HepG2 (cell line): ENCODE results near the gene BAZ2A. TPM values are rescaled to one million over a fixed set of nuclear protein-coding genes. Genes with fewer than 3 reads are reported as not detected.

Experiments used
- ATAC-seq: fragments of 200-7000 bp; cut with Tn5 transposase; 3 replicates; pipeline ENCODE4 v1.9.1; 2020; ENCODE audit warnings: mild to moderate bottlenecking, moderate library complexity
- BruUV-seq: library from RNA; stranded (reverse); fragments of 400-500 nt; replicated peaks from 2 replicates; lab custom pipeline; 2021; lab: Mats Ljungman, UMichigan
- CTCF ChIA-PET: fragments of 300-600 bp; formaldehyde crosslinking; extraction: SDS; loops from one replicate; lab custom pipeline; 2021; ENCODE audit warnings: low total read pairs, inconsistent platforms, low intra/inter-chr PET ratio; lab: Yijun Ruan, JAX
- POLR2A ChIA-PET: fragments of 350-600 bp; sonication (Branson Sonifier 250); formaldehyde crosslinking; loops from one replicate; lab custom pipeline; 2020; ENCODE audit warnings: antibody characterized with exemption, inconsistent platforms; lab: Yijun Ruan, JAX
- DNase-seq: peaks from one replicate; pipeline ENCODE4 v3.0.0-alpha.2; 2015; ENCODE audit warnings: low spot score
- FAIRE-seq: peaks from 3 replicates; lab custom pipeline; 2011; peaks lifted over from hg19 to GRCh38; lab: Jason Lieb, UNC
- H2AFZ ChIP-seq: one replicate; pipeline ENCODE4 v1.6.1; 2011; ENCODE audit warnings: low read length, inconsistent platforms
- H3K27ac ChIP-seq: fragments of 300-600 bp; 3 replicates; pipeline ENCODE4 v1.8.0; 2011; ENCODE audit warnings: mixed run types, mild to moderate bottlenecking, mixed read lengths, low read length, inconsistent platforms; ENCODE audit not compliant: insufficient read depth; ENCODE audit errors: extremely low read length
- H3K27me3 ChIP-seq, 2 experiments: fragments of 200-600 bp in 1 of 2; 2 replicates in 1 of 2; 3 replicates in 1 of 2; pipeline versions ENCODE4 v1.6.0 to v1.8.0; 2011; ENCODE audit warnings: low read length in 2 of 2, mild to moderate bottlenecking in 2 of 2, moderate library complexity in 2 of 2, inconsistent platforms in 1 of 2; ENCODE audit not compliant: insufficient read depth in 2 of 2, control insufficient read depth in 1 of 2
- H3K36me3 ChIP-seq, 2 experiments: fragments of 200-600 bp in 1 of 2; replicated peaks in 1 of 2; 2 replicates in 1 of 2; 3 replicates in 1 of 2; pipeline versions ENCODE4 v1.5.1 to v1.8.0; 2011; ENCODE audit warnings: low read length in 2 of 2, inconsistent platforms in 1 of 2; ENCODE audit not compliant: insufficient read depth in 2 of 2, control insufficient read depth in 1 of 2
- H3K4me1 ChIP-seq: 2 replicates; pipeline ENCODE4 v1.5.1; 2012; ENCODE audit warnings: low read length, inconsistent platforms; ENCODE audit not compliant: insufficient read depth
- H3K4me2 ChIP-seq: 2 replicates; pipeline ENCODE4 v1.6.0; 2011; ENCODE audit warnings: low read depth, low read length, inconsistent platforms
- H3K4me3 ChIP-seq, 3 experiments: fragments of 200-600 bp in 1 of 3; sonication (generic), shearing (Covaris generic) in 1 of 3; replicated peaks in 1 of 3; 2 replicates each; pipeline ENCODE4 v1.5.1; 2011 to 2016; ENCODE audit warnings: low read length in 3 of 3, inconsistent platforms in 2 of 3, low read depth in 2 of 3, mild to moderate bottlenecking in 2 of 3, control low read depth in 1 of 3, mixed read lengths in 1 of 3; ENCODE audit not compliant: insufficient read depth in 1 of 3
- H3K79me2 ChIP-seq: one replicate; pipeline ENCODE4 v1.6.1; 2011; ENCODE audit warnings: low read length, inconsistent platforms; ENCODE audit not compliant: insufficient read depth
- H3K9ac ChIP-seq: 2 replicates; pipeline ENCODE4 v1.6.0; 2011; ENCODE audit warnings: mild to moderate bottlenecking, low read depth, low read length, inconsistent platforms; ENCODE audit not compliant: insufficient read depth
- H3K9me3 ChIP-seq: 2 replicates; pipeline ENCODE4 v1.5.1; 2012; ENCODE audit warnings: mild to moderate bottlenecking, low read length
- H4K20me1 ChIP-seq: 2 replicates; pipeline ENCODE4 v1.6.0; 2011; ENCODE audit warnings: inconsistent platforms, mild to moderate bottlenecking, low read length, moderate library complexity; ENCODE audit not compliant: insufficient read depth
- ADNP ChIP-seq: sonication (generic); formaldehyde crosslinking; IDR thresholded peaks from 2 replicates; pipeline ENCODE4 v1.4.0; 2020; ENCODE audit warnings: missing genetic modification reagents
- CEBPB ChIP-seq: IDR thresholded peaks from 2 replicates; pipeline ENCODE4 v1.6.1; 2011; ENCODE audit warnings: low read depth, low read length, improper control_type of control experiment, borderline replicate concordance
- HNRNPLL ChIP-seq: fragments of 200-400 bp; formaldehyde crosslinking; IDR thresholded peaks from 2 replicates; pipeline ENCODE4 v1.6.1; 2017; ENCODE audit warnings: mild to moderate bottlenecking, low read depth, low read length; ENCODE audit not compliant: poor library complexity, severe bottlenecking
- MTF2 ChIP-seq: sonication (generic); formaldehyde crosslinking; IDR thresholded peaks from 2 replicates; pipeline ENCODE4 v1.5.0; 2020; ENCODE audit warnings: missing genetic modification reagents, borderline replicate concordance
- NFKBIZ ChIP-seq: IDR thresholded peaks from 2 replicates; pipeline ENCODE4 v1.6.1; 2018; ENCODE audit warnings: missing genetic modification reagents, missing compliant biosample characterization
- SKI ChIP-seq: fragments of 450-650 bp; IDR thresholded peaks from one replicate; pipeline ENCODE4 v1.6.1; 2018; ENCODE audit warnings: mild to moderate bottlenecking; ENCODE audit not compliant: partially characterized antibody
- WGBS: methylation state at CpG from one replicate; pipeline ENCODE4 v1.1.6; 2017; ENCODE audit warnings: low lambda C conversion rate; 5-methylcytosine and 5-hydroxymethylcytosine counted together
- in situ Hi-C: cut with HindIII; loops from 2 replicates; pipeline ENCODE4 v1.10.0; 2017; ENCODE audit warnings: low pct_unique_long_range_greater_than_20kb; ENCODE audit not compliant: extremely low pct_ligation_motif_present
- intact Hi-C: fragments of 100-400 bp; cut with micrococcal nuclease; formaldehyde crosslinking; loops from one replicate; pipeline ENCODE4 v1.10.0; 2022; ENCODE audit not compliant: unreplicated experiment
- polyA plus RNA-seq, 8 experiments: library from polyadenylated mRNA; depleted of rRNA in 3 of 8; stranded (reverse) in 7 of 8; unstranded in 1 of 8; fragments of >200 nt; fragmentation: Illumina TruSeq in 4 of 8; extraction: Trizol in 4 of 8; gene quantifications; 2 replicates each; pipeline versions ENCODE4 v1.2.1 to v1.2.3, GENCODE V29; 2011 to 2016; ENCODE audit warnings: low read depth in 4 of 8, missing spikeins in 1 of 8, mixed read lengths in 1 of 8; ENCODE audit not compliant: insufficient read depth in 1 of 8
- total RNA-seq, 5 experiments: library from RNA; depleted of rRNA; stranded (reverse); fragments of >200 nt; fragmentation: Illumina TruSeq; extraction: Trizol; gene quantifications; 2 replicates each; pipeline ENCODE4 v1.2.3, GENCODE V29; 2016; ENCODE audit warnings: low read depth in 1 of 5
- TF ChIP-seq, protein P1 (sequence below): sonication (generic); formaldehyde crosslinking; IDR thresholded peaks from 2 replicates; pipeline ENCODE4 v1.5.1; 2020; ENCODE audit warnings: missing genetic modification reagents, mild to moderate bottlenecking, borderline replicate concordance
- TF ChIP-seq, protein P2 (sequence below): sonication (generic); formaldehyde crosslinking; IDR thresholded peaks from 2 replicates; pipeline ENCODE4 v1.5.0; 2020; ENCODE audit warnings: missing genetic modification reagents

Gene BAZ2A
- total and polyA plus RNA-seq, 2 of the 13 experiments (the other 11 are each of a cell fraction or from before 2014, with no cell fraction given) = 21.8 to 73.5 TPM

DNA sequence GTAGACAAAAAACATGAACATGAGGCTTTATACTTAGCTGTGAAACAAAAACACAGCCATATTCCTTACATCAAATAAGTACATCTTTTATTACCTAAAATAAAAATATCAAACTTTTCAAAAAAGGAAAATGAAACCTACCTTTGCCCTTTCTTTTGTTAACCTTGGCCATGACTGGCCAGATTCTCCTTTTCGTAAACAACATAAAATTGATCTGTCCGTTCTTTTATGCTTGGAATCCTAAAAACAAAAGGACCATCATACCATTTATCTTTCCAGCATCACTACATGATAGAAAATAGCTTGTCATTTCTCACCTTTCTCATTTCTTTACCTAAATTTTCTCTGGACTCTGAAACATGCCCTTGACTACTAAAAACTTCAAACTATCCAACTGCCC lies 41.5 kb upstream of the BAZ2A start:
- BruUV-seq = no TSS peak
- Histone ChIP-seq H3K4me1 (peaks cover 31% of the 10 kb centered on the region), H3K4me2 (no peak overlapping the region), H3K4me3 (no peak overlapping the region), H3K27me3 (no peaks in the 10 kb centered on the region), H3K79me2 (peaks cover 62% of the 10 kb centered on the region), H2AFZ (no peak overlapping the region), H3K36me3 (peaks cover 22 to 58% of the 10 kb centered on the region in 2 experiments; a peak in 4 of 5 replicates), H4K20me1 (peaks cover 24% of the 10 kb centered on the region), H3K9ac (no peak overlapping the region), H3K27ac (no peak overlapping the region), H3K9me3 (no peaks in the 10 kb centered on the region)
- WGBS = 91% methylated on average over 2 of the region's 2 CpGs
- DNase-seq (no peak), ATAC-seq (no peak), FAIRE-seq (no peak)
- in situ Hi-C loops = no loop called here
- POLR2A ChIA-PET = no interaction called here
- CTCF ChIA-PET = no interaction called here
- intact Hi-C loops = no loop called here
- TF ChIP-seq, protein P1, sequence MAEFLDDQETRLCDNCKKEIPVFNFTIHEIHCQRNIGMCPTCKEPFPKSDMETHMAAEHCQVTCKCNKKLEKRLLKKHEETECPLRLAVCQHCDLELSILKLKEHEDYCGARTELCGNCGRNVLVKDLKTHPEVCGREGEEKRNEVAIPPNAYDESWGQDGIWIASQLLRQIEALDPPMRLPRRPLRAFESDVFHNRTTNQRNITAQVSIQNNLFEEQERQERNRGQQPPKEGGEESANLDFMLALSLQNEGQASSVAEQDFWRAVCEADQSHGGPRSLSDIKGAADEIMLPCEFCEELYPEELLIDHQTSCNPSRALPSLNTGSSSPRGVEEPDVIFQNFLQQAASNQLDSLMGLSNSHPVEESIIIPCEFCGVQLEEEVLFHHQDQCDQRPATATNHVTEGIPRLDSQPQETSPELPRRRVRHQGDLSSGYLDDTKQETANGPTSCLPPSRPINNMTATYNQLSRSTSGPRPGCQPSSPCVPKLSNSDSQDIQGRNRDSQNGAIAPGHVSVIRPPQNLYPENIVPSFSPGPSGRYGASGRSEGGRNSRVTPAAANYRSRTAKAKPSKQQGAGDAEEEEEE (CRISPR knock-in tag) = no peak
- TF ChIP-seq, protein P2, sequence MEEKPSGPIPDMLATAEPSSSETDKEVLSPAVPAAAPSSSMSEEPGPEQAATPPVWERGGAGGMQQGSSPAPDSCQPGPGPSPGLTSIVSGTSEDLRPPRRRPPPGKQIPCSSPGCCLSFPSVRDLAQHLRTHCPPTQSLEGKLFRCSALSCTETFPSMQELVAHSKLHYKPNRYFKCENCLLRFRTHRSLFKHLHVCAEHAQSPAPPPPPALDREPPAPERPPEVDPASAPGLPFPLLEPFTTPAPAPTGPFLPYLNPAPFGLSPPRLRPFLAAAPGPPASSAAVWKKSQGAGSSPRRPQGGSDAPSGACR (CRISPR knock-in tag) = no peak
- TF ChIP-seq, all 625 proteins: peak for 0

DNA sequence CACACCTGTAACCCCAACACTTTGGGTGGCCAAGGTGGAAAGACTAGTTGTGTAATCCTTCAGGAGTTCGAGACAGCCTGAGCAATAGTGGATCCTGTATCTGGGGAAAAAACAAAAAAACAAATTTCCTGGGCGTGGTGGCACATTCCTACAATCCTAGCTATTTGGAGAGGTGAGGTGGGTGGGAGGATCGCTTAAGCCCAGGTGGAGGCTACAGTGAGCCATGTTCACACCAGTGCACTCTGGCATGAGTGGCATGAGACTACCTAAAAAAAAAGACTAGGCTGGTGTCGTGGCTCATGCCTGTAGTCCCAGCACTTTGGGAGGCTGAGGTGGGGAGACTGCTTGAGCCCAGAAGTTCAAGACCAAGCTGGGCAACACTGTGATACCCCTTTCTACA lies 40.7 kb upstream of the BAZ2A start:
- Histone ChIP-seq H3K27me3 (no peaks in the 10 kb centered on the region), H3K27ac (no peak overlapping the region), H3K4me2 (no peak overlapping the region), H4K20me1 (peaks cover 18% of the 10 kb centered on the region), H3K79me2 (peaks cover 54% of the 10 kb centered on the region)
- WGBS = 97% methylated on average over 4 of the region's 4 CpGs
- BruUV-seq = no TSS peak
- DNase-seq = no peak
- TF ChIP-seq NFKBIZ (CRISPR knock-in tag) = no peak
- no peak for TF ChIP-seq CEBPB
- TF ChIP-seq MTF2 (CRISPR knock-in tag) = no peak
- no peak for TF ChIP-seq SKI
- TF ChIP-seq ADNP = no peak
- TF ChIP-seq HNRNPLL = no peak
- TF ChIP-seq, all 625 proteins: peak for 0
- intact Hi-C loops = no loop called here
- Histone ChIP-seq H3K9me3 (no peaks in the 10 kb centered on the region), H3K4me1 (peaks cover 23% of the 10 kb centered on the region), H3K36me3 (peaks cover 24 to 66% of the 10 kb centered on the region in 2 experiments; a peak in 4 of 5 replicates), H3K4me3 (no peak overlapping the region), H2AFZ (no peak overlapping the region), H3K9ac (no peak overlapping the region)
- ChIA-PET CTCF (no interaction called here), POLR2A (interaction anchor here (1.2 to 1.4 kb wide), 2 partner anchors 13 to 17 kb away, joined by 3 to 6 read pairs; partner anchors contain the start of gene PTGES3)
- no peak for FAIRE-seq
- in situ Hi-C loops = no loop called here
- ATAC-seq = no peak; the same call in 2 of the 3 replicates
